CD4-positive, alpha-beta T cell treated with Interleukin-17A for 1 hour (primary cell): Measurements from ENCODE around the gene IL18.
"Not testable (repeated sequence)": the region's sequence is repeated elsewhere in the genome, so short reads cannot be mapped to it uniquely, and the experiment has no call there.

ENCODE experiments used
- DNase-seq: peaks from one replicate; pipeline ENCODE4 v3.0.0-alpha.2; 2020

The IL18 gene

GRCh38 chr11:112113539-112114457 is 50.1 kb downstream of the IL18 start:
- peak; percentile 53 for DNase-seq

GRCh38 chr11:112106070-112106469 is 57.8 kb downstream of the IL18 start:
- DNase-seq: no peak

- DNase-seq: no peak
Observed at GRCh38 chr11:112103446-112103845, 60.4 kb downstream of the IL18 start.

GRCh38 chr11:112100462-112100861 is 63.4 kb downstream of the IL18 start:
- no peak for DNase-seq

GRCh38 chr11:112097734-112098528 is 66.0 kb downstream of the IL18 start:
- DNase-seq: no peak

- no peak for DNase-seq
Observed at GRCh38 chr11:112096194-112096593, 67.7 kb downstream of the IL18 start.

GRCh38 chr11:112095302-112095701 is 68.6 kb downstream of the IL18 start:
- DNase-seq: not testable (repeated sequence)
